ENCODE results near the gene STK33. TPM values are rescaled to one million over a fixed set of nuclear protein-coding genes. Genes with fewer than 3 reads are reported as not detected.

STK33 gene
- total RNA-seq, 4 donors from 2014 or later: 0.48 to 2.9 (median 0.56) TPM; not detected in 1

DNA sequence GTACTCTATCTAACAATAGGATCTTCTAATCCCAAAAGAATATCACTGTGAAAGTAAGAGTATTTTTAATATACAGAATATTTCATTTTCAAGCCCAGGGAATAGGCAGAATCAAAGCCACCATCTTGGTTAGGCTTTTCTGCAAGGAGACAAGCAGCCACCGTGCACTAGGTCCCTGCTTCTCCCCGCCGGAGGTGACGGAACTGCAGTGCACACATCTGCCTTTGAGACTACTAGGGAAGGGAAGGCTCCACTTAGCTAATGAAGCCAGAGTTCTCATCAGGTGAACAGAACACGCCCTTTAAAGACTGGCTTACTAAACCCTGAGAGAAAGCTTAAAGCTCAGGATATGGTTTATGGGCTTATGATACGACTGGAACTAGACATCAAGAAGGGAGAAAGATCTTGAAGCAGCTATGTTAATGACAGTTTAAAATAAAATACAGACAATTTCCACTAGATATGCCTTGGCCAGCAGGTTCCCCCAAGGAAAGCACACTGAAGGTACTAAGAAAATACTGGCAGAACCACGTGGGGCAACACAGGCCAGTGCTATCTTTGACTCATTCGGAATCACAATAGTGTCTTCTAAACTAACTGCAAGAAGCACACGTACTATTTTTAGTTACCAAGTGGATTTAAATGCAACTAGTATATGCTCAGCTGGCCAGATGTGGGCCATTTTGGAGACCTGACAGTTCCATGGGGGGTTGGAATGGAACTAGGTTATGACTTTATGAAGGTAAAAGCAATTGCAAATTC is 203.0 kb downstream of the STK33 start:
- 85 to 92% methylated on average over 8 to 9 of the region's 9 CpGs for WGBS, 2 donors
- TF ChIP-seq POLR2A (IDR thresholded peaks at IDR 0.05): no peak
- TF ChIP-seq, protein P1, sequence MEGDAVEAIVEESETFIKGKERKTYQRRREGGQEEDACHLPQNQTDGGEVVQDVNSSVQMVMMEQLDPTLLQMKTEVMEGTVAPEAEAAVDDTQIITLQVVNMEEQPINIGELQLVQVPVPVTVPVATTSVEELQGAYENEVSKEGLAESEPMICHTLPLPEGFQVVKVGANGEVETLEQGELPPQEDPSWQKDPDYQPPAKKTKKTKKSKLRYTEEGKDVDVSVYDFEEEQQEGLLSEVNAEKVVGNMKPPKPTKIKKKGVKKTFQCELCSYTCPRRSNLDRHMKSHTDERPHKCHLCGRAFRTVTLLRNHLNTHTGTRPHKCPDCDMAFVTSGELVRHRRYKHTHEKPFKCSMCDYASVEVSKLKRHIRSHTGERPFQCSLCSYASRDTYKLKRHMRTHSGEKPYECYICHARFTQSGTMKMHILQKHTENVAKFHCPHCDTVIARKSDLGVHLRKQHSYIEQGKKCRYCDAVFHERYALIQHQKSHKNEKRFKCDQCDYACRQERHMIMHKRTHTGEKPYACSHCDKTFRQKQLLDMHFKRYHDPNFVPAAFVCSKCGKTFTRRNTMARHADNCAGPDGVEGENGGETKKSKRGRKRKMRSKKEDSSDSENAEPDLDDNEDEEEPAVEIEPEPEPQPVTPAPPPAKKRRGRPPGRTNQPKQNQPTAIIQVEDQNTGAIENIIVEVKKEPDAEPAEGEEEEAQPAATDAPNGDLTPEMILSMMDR (IDR thresholded peaks at IDR 0.05): no peak
- no peak overlapping the region for H3K4me3 ChIP-seq

DNA sequence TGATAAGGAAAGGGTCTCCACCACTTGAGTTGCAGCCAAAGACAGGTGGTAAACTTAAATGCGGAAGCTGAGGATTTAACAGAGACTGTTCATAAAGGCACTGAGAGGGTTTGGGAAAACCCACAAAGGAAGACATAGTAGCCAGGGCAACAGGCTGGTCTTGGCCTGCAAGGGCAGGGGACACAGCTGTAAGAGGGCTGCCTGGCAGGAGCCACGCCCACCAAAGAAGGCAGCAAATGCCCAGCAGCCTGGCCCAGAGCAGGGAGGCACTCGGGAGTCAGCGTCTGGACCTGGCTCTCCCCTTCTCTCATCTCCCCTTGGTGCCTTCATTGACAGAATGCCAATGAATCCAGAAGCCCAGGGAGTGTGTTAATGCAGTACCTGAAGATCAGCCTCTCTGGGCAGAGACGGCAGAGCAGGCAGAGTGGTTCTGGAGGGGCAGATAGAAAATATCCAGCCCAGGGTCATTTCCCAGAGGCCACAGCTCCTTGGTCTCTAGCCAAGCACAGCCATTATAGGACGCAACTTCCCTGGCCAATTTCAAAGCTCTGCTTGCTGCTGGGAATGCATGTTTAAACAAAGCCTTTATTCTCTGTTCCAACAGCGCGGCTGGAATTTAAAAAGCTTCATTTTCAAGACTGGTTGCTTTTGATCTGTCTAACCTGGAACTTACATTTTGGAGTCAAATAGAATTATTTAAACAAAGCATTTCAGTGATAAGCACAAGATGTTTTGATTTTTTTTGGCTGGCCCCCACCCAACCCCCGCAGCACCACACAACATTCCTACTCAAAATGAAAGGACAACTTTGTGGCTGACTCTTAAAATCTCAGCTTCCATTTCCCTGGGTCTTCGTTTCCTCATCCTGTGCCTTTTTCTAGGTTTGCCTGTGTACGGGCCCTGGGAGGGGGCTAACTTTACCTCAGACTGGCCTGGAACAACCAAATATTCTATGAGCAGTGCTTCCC is 204.7 kb downstream of the STK33 start:
- H3K27me3 ChIP-seq: no peaks in the 10 kb centered on the region
- peak overlapping the region in 2 of 4 donors; percentile 36 to 45 for H3K27ac ChIP-seq
- 27 to 29% methylated on average over 8 to 11 of the region's 11 CpGs for WGBS, 2 donors
- TF ChIP-seq, protein P1 (IDR thresholded peaks at IDR 0.05): no peak
- no peak for TF ChIP-seq POLR2A (IDR thresholded peaks at IDR 0.05)
- peak overlapping the region in 2 of 4 donors; percentile 16 to 29 for H3K4me3 ChIP-seq
- intact Hi-C loops (cut with DNase I): no loop called here
- no peaks in the 10 kb centered on the region for H3K9me3 ChIP-seq
- no peaks in the 10 kb centered on the region for H3K36me3 ChIP-seq
- no peak for DNase-seq
- peaks cover 0 to 37% (median 11%) of the 10 kb centered on the region in 3 donors for H3K4me1 ChIP-seq

More for the DNA sequence above, 203.0 kb downstream of the STK33 start:
- intact Hi-C loops (cut with DNase I): no loop called here
- no peaks in the 10 kb centered on the region for H3K36me3 ChIP-seq
- H3K27me3 ChIP-seq: no peaks in the 10 kb centered on the region
- peaks cover 0 to 37% (median 11%) of the 10 kb centered on the region in 3 donors for H3K4me1 ChIP-seq
- no peak overlapping the region for H3K27ac ChIP-seq
- DNase-seq: no peak
- no peaks in the 10 kb centered on the region for H3K9me3 ChIP-seq

DNA sequence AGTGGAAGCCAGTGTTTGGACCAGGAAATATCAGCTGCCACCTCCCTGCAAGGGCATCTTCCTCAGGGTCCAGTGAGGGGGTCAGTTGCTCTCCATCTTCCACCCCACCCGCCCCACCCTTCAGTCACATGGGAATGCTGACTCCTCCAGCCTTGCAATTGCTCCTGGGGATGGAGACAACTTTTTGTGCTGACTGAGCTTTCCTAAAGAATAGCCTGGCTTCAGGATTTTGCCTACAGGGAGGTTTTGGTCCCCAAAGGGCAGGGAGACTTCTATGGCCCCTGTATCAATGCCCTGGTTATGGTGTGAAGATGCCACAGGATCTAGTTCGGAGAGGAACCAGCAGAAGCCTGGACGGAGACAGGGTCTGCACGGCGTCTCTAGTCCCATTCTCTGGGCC is 206.3 kb downstream of the STK33 start:
- DNase-seq: no peak
- Histone ChIP-seq H3K36me3 (no peaks in the 10 kb centered on the region), H3K4me1 (peaks cover 0 to 43% (median 11%) of the 10 kb centered on the region in 3 donors), H3K27ac (no peak overlapping the region), H3K27me3 (no peaks in the 10 kb centered on the region), H3K9me3 (no peaks in the 10 kb centered on the region), H3K4me3 (no peak overlapping the region)
- 93 to 100% methylated on average over 3 to 4 of the region's 5 CpGs for WGBS, 2 donors
- TF ChIP-seq, protein P1 (IDR thresholded peaks at IDR 0.05): no peak
- TF ChIP-seq POLR2A (IDR thresholded peaks at IDR 0.05): no peak
- intact Hi-C loops (cut with DNase I): no loop called here

DNA sequence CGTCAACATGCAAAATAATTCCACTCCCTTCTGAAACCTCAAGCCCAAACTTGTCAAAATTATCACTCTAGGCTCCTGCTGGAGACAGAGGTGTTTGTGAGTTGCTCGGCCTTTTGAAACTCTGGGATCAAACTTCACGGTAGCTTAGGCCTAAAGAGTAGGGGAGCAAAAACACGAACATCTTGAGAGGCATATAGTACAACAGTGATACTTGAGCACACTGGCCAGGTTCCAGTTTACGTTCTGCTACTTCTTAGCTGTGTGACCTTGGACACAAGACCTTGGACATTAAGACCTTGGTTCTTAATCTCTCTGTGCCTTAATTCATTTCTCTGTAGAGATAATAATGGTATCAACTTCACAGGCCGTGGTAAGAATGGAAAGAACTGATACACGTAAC is 206.9 kb downstream of the STK33 start:
- intact Hi-C loops (cut with DNase I): no loop called here
- H3K36me3 ChIP-seq: no peaks in the 10 kb centered on the region
- no peaks in the 10 kb centered on the region for H3K27me3 ChIP-seq
- WGBS, 2 donors: 41 to 42% methylated on average over 7 of the region's 7 CpGs
- no peak overlapping the region for H3K4me3 ChIP-seq
- no peak for TF ChIP-seq POLR2A (IDR thresholded peaks at IDR 0.05)
- TF ChIP-seq, protein P1 (IDR thresholded peaks at IDR 0.05): no peak
- peak overlapping the region in 2 of 4 donors; percentile 33 to 40 for H3K27ac ChIP-seq
- no peaks in the 10 kb centered on the region for H3K9me3 ChIP-seq
- peaks cover 0 to 49% (median 11%) of the 10 kb centered on the region in 3 donors for H3K4me1 ChIP-seq
- no peak for DNase-seq

Measured in esophagus squamous epithelium (tissue), 5 donors.